ENCODE measurements around the gene ELOVL2.

The ELOVL2 gene

DNA sequence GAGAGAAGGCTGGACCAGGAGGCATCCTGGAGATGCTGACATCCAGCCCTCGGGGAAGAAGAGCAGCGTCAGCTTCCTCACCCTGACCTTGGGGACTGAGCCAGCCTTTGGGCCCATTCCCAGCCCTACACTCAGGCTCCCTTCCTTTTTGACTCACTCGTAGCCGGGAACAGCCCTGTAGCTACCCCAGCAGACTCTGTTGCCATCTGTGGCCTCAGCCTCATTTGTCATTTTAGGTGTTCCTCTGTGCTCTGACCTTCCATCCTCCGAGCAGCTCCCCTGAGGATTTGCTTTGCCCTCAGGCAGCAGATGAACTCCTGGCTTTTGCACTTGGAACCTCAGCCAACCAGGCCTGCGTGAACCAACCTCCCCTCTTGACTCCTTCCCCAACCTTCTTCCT lies 67.5 kb downstream of the ELOVL2 start:
- DNase-seq: no peak

DNA sequence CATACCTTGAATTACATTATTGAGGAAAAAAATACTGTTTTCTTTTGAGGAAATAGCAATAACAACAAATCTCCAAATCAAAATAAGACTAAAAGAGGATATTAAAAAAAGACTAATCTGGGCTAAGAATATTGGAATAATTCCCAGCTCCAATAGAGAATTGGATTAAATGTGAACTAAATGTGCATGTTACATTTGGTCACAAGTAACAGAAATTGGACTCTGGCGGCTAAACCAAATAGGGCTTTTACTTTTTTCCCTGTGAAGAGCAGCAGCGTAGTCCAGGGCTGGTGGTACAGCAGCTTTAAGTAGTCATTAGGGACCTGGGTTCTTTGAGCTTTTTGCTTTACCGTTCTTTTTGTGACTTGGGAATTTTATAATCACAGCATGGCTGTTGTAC lies 71.9 kb downstream of the ELOVL2 start:
- DNase-seq: no peak

DNA sequence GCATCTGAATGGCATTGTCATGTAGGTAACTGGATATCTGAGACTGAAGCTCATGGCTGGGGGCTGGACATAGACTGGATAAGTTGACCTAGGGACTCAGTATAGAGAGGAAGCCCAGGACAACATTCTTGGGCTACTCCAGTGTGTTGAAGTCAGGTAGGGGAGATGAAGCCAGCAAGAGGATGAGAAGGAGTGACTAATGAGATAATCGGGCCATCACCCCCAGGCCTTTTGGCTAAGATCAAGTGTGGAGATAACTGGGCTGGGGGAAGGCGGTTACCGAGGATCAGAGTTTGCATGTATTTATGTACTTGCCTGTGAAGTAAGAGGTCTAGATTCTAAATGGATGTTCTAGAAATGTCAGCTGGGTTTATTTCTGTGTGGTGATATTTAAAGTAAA lies 73.4 kb downstream of the ELOVL2 start:
- no peak for DNase-seq

DNA sequence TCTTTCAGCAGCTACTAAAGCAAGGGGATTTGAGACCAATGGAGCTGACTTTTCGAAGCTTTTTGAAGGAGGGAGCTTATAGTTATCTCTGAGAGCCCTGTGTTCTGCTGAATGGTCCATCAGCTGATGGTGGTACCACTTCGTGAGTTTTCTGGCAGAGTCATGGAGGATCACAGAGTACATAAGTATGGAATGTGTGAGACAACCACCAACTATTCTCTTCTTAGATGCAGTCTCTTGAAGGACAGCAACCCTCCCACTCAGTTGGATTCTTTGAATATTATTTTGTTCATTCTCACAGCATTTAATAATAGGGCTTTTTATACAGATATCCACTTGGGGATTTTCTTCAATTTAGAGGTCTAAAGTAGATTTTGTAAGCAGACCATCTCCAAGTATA lies 75.3 kb downstream of the ELOVL2 start:
- no peak for DNase-seq

DNA sequence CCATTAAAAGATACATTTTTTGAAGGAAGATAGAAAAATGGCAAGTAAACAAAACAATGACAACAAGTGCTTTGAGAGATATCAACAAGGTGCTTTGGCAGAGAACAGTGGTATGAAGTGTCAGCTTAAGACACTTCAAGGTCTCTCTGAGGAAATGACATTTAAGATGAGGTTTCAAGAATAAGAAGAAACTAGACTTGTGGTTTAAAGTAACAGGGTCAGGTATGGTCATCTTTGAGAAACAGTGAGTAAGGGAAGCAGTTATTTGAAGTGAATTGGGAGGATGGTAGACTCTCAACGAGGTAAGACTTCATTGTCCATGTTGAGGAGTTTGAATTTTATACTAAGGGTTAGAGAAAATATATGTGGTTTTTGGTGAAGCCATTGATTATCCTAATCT lies 79.4 kb downstream of the ELOVL2 start:
- DNase-seq: no peak

DNA sequence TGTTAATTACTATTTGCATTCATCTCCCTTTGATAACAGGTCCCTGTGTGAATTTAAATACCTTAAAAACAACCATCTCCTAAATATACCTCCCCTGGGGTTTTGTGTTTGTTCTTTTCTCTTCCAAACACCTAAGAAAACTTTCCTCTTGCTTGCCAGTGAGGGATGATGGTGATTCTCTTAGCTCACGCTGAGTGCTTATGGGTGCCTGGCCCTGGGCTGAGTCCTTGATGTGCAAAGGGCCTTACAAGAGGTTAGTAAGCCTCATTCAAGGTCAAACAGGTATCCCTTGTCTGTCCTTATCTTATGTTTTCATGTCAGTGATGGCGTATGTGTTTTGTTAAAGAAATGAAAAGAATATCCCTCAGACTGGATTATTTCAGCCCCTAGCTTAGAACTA lies 81.0 kb downstream of the ELOVL2 start:
- no peak for DNase-seq

DNA sequence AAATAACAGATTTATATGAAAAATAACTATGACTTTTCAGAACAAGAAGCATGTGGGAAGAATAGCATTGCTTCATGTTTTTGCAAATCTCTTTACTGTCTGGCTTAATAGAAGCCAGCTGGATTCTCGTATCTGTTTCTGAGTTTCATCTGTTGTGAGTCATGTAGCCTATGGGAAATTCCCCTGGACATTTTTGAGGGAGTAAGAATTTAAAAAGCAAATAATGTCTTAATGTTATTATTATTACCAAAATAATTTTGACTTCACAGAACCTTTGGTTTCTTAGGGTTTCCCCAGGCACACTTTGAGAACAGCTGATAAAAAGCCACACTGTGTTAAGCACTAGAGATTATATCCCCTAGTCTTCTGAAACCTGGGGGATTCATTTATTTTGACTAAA lies 81.4 kb downstream of the ELOVL2 start:
- no peak for DNase-seq

DNA sequence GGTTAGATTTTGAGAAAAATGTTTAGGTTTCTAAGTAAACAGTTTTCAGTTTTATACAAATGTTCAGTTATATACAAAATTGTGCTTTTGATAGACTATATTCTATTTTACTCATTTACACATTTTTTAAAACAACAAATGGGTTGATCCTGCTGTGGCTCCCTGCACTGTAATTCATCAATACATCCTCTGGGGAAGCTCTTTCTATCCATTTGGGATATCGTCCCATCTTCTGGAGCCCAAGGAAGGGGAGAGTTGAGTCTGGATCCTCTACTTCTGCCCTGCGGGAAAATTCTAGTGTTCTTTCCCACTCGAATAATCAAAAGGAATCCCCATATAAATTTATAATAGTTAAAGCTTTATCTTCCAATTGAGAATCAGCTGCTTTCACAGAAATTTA lies 82.3 kb downstream of the ELOVL2 start:
- DNase-seq: no peak

DNA sequence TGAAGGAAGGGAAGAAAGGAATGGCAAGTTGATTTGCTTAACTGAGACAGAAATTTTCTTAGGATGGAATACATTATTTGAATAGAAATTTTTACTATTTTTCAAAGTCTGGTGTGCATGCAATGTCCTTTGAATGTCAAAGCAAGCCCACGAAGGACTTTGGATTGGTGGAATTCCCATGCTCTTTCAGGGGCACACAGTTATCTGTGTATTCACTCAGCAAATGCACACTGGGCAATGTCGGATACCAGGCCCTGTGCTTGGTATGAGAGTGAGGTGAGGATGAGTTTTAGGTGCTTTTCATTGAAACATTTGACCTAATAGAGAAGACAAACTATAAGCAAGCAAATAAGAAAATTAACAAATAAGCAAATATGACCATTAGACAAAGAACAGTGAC lies 83.9 kb downstream of the ELOVL2 start:
- no peak for DNase-seq

DNA sequence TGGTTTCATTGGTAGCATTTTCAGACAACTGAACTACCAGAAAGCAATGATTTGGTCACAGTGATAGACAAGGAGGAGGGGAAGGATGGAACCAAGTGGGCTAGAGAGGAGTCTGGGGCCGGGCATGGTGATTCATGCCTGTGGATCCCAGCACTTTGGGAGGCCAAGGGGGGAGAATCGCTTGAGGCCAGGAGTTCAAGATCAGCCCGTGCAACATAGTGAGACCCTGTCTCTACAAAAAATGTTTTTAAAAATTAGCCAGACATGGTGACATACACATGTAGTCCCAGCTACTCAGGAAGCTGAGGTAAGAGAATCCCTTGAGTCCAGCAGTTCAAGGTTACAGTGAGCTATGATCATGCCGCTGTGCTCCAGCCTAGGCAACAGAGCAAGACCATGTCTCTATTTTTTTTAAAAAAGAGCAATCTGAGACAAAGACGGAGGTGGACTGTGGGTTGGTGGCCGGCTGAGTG lies 86.7 kb downstream of the ELOVL2 start:
- no peak for DNase-seq

DNA sequence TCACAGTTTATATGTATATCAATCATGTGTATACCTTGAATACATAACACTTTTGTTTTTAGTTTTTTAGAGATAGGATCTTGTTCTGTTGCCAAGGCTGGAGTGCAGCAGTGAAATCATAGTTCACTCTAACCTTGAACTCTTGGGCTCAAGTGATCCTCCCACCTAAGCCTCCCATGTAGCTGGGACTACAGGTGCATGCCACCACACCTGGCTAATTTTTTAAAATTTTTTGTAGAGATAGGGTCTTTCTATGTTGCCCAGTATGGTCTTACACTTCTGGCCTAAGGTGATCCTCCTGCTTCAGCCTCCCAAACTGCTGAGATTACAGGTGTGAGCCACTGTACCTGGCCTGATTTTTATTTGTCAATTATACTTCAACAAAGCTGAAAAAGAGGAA lies 87.3 kb downstream of the ELOVL2 start:
- no peak for DNase-seq

DNA sequence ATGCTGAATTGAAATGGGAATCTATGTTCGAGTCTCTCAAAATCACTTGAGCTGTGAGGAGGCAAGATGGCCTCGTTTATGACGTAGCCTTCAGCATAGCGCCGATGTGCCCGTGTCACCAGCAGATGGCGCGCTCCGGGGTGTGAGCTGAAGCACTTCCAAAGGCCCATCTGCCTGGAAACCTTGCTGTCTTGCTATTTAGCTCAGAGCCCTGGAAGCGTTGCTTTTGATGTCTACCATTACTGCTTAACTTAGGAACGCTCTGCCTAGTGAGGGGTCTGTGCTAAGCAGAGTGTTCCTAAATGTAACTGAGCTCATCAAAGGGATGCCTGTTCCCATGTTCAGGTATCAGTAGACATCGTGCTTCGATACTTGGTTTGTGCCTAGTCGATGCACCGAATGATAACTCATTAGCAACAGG lies 89.5 kb downstream of the ELOVL2 start:
- peak; percentile 50 for DNase-seq

DNA sequence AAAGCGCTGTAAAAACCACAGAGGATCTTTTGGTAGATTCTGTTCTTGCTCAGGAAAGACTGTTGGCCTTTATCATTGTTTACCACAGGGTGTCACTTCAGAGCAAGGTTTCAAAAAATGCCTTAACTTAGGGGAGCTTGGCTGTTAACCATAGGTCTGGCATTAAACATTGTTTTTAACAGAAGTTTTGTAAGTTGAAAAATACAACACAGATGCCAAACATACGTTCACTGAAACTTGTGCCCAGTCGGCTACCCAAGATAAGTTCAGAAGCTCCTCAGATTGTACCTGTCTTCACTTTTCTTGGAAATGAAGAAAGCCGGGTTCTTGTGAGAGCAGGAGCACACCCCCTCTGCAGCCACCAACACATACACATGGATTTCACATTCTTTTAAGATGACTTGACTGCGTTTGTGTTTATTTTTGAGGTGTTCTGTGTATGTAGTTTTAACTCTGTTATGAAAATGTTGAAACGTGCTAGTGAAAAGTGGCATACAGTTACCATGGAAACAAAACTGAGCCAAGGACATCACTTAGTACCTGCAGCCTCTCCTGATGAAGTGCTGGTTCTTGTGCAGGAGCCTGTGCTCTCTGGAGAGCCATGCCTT lies 92.3 kb downstream of the ELOVL2 start:
- no peak for DNase-seq

DNA sequence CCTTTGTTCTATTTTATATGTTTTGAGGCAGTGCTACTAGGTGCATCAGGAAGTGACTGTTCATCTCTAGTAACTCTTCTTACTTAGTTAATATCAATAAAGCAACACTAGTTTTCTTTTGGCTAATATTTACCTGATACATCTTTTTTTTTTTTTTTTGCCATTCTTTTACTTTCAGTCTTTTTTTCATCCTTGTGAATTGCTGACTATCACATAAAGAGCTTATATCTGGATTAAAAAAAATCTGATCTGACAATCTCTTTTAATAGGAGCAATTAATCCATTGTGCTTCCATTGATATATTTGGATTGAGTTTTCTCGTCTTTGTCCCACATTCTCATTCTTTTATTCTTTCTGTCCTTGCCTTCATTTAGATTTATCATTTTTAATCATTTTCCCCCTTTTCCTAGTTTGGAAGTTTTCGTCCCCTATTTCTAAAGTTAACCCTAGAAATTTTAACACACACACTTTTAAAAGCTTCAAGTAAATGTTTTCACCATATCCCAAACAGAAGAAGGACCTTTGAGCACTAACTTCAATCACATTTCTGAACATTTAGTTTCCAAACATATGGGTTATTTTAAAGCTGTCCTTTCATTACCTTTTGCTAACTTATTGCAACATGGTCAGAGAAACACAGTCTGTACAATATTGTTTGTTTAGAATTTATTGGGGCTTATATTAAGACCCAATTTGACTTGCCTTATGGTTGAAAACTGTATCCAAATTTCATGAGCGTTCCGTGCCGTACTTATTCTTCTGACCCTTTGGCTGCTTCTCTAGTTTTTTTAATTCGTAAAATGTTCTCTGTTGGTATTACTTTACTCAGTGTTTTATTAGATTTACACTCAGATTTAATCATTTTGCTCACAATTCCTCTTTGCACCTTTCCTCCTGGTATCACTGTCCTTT lies 94.3 kb downstream of the ELOVL2 start:
- DNase-seq: no peak

DNA sequence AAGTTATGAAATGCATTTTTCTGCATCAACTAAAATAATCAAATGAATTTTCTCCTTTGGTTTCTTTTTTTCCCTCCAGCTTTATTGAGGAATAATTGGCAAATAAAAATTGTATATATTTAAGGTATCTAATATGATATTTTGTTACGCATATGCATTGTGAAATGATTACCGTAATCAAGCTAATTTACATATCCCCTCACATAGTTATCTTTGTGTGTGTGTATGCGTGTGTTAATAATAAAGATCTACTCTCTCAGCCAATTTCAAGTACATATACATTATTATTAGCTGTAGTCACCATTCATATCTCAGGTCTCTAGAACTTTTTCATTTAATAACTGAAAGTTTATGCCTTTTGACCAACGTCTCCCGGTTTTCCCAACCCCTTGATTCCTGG lies 96.1 kb downstream of the ELOVL2 start:
- no peak for DNase-seq

DNA sequence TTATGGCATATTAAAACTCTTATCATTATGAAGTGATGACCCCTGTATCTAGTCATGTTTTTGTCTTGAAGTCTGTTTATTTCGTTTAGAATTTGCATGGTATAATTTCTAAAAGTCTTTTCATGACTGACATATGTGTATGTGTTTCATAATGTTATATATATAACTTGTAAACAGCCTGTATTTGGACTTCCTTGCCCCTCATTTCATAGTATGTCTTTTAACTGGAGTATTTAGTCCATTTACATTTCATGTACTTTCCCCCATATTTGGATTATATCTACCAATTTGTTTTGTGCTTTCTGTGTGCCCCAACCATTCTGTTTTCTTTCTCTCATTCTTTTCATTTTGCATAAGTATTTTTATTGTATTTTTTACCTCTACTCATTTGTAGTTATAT lies 98.3 kb downstream of the ELOVL2 start:
- DNase-seq: no peak

DNA sequence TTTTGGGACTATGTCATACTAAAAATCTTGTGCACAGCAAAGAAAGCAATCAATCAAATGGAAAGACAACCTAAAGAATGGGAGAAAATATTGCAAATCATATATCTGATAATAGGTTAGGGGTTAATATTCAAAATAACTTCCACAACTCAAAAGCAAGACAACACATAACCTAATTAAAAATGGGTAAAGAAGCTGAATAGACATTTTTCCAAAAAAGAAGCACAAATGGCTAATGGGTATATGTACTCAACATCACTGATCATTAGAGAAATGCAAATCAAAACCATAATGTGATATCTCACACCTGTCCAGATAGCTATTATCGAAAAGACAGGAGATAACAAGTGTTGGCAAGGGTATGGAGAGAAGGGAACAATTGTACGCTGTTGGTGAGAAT lies 104.3 kb downstream of the ELOVL2 start:
- no peak for DNase-seq

DNA sequence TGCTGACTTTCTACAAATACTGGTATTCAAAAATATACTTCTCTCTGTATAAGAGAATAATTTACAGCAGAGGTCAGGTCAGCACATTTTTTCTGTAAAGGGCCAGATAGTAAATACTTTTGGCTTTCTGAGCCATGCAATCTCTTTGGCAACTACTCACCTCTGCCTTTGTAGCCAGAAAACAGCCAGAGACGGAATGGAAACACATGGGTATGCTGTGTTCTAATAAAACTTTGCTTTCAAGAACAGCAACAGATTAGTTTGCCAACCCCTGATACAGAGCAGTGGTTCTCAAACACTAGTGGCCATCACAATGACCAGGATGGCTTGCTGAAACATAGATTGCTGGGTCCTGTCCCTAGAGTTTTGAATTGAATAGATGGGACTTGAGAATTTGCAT lies 111.0 kb downstream of the ELOVL2 start:
- DNase-seq: no peak

Data from T1000 (cell line).